Thyroid gland (tissue), 4 donors: ENCODE data around the gene PRKAR2B. TPM values are rescaled to one million over a fixed set of nuclear protein-coding genes. Genes with fewer than 3 reads are reported as not detected.

ENCODE experiments used
- DNase-seq, 2 donors: peaks; one replicate each; pipeline ENCODE4 v3.0.0-alpha.2; 2019
- H3K27ac ChIP-seq, 3 donors: fragments of 200-600 bp; sonication (generic); 1 replicate in 2 of 3; 2 replicates in 1 of 3; pipeline ENCODE4 v1.5.1; 2016 to 2019; ENCODE audit warnings: mild to moderate bottlenecking in 1 of 3, moderate library complexity in 1 of 3
- H3K27me3 ChIP-seq: fragments of 200-600 bp; sonication (generic); one replicate; pipeline ENCODE4 v1.5.1; 2019
- H3K36me3 ChIP-seq, 2 donors: fragments of 200-600 bp; sonication (generic); one replicate each; pipeline ENCODE4 v1.5.1; 2016 to 2019
- H3K4me1 ChIP-seq, 2 donors: fragments of 200-600 bp; sonication (generic); one replicate each; pipeline ENCODE4 v1.5.1; 2017 to 2019
- H3K4me3 ChIP-seq, 3 donors: fragments of 200-600 bp; sonication (generic); replicated peaks in 1 of 3; 1 replicate in 2 of 3; 2 replicates in 1 of 3; pipeline ENCODE4 v1.5.1; 2016; ENCODE audit warnings: mild to moderate bottlenecking in 1 of 3
- H3K9me3 ChIP-seq: fragments of 200-600 bp; sonication (generic); one replicate; pipeline ENCODE4 v1.5.1; 2017
- POLR2A ChIP-seq, 2 donors: fragments of 450-650 bp; IDR thresholded peaks; one replicate each; pipeline ENCODE4 v1.6.1; 2017; ENCODE audit warnings: antibody characterized with exemption in 2 of 2, mild to moderate bottlenecking in 2 of 2, moderate library complexity in 1 of 2
- WGBS, 2 donors: methylation state at CpG; one replicate each; pipeline ENCODE4 v1.1.5; 2017; 5-methylcytosine and 5-hydroxymethylcytosine counted together
- intact Hi-C: fragments of 100-400 bp; cut with DNase I; formaldehyde crosslinking; loops from one replicate; pipeline ENCODE4 v1.15.1; 2023
- total RNA-seq, 4 donors: library from RNA; depleted of rRNA; stranded (reverse); fragments of >200 nt; gene quantifications; one replicate each; pipeline ENCODE4 v1.2.3, GENCODE V29; 2016
- TF ChIP-seq, protein P1 (sequence below), 6 experiments: fragments of 200-600 bp in 3 of 6; fragments of 450-650 bp in 3 of 6; sonication (generic) in 3 of 6; IDR thresholded peaks; one replicate each; pipeline ENCODE4 v1.5.1; 2016 to 2019; ENCODE audit warnings: antibody characterized with exemption in 6 of 6, mild to moderate bottlenecking in 2 of 6, inconsistent platforms in 1 of 6, moderate library complexity in 1 of 6

Gene PRKAR2B
- total RNA-seq, 4 donors from 2014 or later: 5.1 to 9.0 (median 6.5) TPM

DNA sequence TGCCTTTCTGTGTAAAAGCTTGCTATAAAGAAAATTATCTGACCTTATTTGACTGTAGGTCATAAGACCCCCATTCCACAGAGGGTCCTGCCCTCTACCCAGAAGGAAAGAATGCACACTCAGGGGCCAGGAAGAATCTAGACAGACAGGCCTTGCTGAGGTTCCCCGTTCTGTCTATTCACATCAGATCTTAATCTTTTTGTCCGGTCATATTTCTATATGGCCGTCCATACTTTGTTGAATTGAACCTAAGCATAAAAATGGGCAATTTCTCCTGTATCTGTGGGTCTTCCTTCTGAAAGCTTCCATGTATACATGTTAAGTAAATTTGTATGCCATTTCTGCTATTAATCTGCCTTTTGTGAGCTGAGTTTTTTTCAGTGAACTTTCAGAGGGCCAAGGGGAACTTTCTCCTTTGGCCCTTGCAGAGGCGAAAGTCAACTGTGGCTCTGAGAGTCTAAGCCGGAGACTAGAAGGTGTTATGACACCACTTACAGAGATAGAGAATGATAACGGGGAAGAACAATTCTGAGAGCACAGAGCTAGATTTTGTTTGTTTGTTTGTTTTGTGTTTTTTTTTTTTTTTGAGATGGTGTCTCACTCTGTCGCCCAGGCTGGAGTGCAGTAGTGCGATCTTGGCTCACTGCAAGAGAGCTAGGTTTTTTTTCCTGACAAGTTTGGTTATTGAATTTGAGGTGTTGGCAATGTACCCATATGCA is 11.6 kb upstream of the PRKAR2B start:
- H3K36me3 ChIP-seq: no peaks in the 10 kb centered on the region
- no peaks in the 10 kb centered on the region for H3K27me3 ChIP-seq
- TF ChIP-seq, protein P1, sequence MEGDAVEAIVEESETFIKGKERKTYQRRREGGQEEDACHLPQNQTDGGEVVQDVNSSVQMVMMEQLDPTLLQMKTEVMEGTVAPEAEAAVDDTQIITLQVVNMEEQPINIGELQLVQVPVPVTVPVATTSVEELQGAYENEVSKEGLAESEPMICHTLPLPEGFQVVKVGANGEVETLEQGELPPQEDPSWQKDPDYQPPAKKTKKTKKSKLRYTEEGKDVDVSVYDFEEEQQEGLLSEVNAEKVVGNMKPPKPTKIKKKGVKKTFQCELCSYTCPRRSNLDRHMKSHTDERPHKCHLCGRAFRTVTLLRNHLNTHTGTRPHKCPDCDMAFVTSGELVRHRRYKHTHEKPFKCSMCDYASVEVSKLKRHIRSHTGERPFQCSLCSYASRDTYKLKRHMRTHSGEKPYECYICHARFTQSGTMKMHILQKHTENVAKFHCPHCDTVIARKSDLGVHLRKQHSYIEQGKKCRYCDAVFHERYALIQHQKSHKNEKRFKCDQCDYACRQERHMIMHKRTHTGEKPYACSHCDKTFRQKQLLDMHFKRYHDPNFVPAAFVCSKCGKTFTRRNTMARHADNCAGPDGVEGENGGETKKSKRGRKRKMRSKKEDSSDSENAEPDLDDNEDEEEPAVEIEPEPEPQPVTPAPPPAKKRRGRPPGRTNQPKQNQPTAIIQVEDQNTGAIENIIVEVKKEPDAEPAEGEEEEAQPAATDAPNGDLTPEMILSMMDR (IDR thresholded peaks at IDR 0.05): no peak
- TF ChIP-seq POLR2A (IDR thresholded peaks at IDR 0.05): no peak
- H3K4me1 ChIP-seq: no peaks in the 10 kb centered on the region
- no peak for DNase-seq
- H3K27ac ChIP-seq: no peak overlapping the region
- intact Hi-C loops: no loop called here
- WGBS, 2 donors: 93 to 95% methylated on average over 8 of the region's 8 CpGs
- H3K4me3 ChIP-seq: no peak overlapping the region
- no peaks in the 10 kb centered on the region for H3K9me3 ChIP-seq

DNA sequence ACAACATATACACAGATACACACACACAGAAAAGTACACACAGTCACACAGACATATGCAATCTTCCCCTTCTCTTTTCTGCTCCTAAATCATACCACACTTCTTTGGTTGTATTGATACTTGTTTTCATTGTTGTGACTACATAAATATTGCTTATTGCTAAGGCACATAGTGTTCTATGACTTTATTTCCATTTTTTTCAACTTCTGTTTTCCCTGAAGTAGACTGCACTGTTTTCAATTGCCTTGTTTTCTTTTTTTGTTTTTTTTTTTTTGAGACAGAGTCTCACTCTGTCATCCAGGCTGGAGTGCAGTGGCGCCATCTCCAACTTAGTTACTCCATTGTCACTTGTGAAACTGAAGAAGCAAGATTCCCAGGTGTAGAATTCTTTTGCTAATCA is 10.0 kb upstream of the PRKAR2B start:
- no peak for DNase-seq
- Histone ChIP-seq H3K4me3 (no peak overlapping the region), H3K4me1 (no peaks in the 10 kb centered on the region), H3K9me3 (no peaks in the 10 kb centered on the region), H3K36me3 (no peaks in the 10 kb centered on the region), H3K27ac (no peak overlapping the region), H3K27me3 (no peaks in the 10 kb centered on the region)
- intact Hi-C loops: no loop called here
- 90 to 94% methylated on average over 1 of the region's 1 CpG for whole genome bisulfite sequencing, 2 donors
- TF ChIP-seq, protein P1 (IDR thresholded peaks at IDR 0.05): no peak
- TF ChIP-seq POLR2A (IDR thresholded peaks at IDR 0.05): no peak

DNA sequence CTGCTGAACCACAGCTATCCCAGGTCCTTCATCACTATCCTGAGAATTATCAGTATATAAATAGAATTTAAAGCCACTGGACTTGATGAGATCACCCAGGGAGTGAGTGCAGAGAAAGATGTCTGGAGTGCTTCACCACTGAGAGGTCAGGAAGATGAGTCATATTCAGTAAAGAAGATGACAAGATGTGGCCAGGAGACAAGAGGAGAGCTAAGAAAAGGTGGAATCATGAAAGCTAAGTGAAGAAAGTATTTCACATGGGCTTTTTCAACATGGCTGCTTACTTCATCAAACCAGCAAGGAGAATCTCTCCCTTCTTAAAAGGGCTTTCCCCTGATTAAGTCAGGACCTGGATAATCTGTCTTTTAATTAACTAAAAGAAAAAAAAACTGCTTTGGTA is 9.1 kb upstream of the PRKAR2B start:
- H3K36me3 ChIP-seq: no peaks in the 10 kb centered on the region
- H3K9me3 ChIP-seq: no peaks in the 10 kb centered on the region
- H3K27ac ChIP-seq: no peak overlapping the region
- H3K4me3 ChIP-seq: no peak overlapping the region
- H3K4me1 ChIP-seq: no peaks in the 10 kb centered on the region
- no peak for TF ChIP-seq POLR2A (IDR thresholded peaks at IDR 0.05)
- TF ChIP-seq, protein P1 (IDR thresholded peaks at IDR 0.05): no peak
- H3K27me3 ChIP-seq: no peaks in the 10 kb centered on the region
- intact Hi-C loops: no loop called here
- DNase-seq: no peak

DNA sequence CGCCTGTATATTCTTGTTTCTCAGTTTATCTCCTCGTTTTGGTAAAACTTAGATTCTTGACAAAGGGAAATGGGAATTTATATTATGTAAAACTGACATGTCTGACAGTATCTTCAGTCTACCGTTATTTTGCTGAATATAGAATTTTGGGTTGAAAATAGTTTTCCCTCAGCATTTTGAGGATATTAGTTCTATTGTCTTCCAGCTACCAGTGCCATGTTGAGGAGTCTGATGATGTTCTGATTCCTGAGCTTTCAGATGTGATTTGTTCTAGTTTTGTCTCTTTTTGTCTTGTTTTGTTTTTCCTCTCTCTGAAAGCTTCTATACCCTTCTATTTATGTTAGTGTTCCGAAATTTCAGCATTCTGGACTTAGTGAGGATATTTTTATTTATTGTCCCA is 8.0 kb upstream of the PRKAR2B start:
- TF ChIP-seq, protein P1 (IDR thresholded peaks at IDR 0.05): no peak
- no peak for TF ChIP-seq POLR2A (IDR thresholded peaks at IDR 0.05)
- intact Hi-C loops: no loop called here
- DNase-seq: no peak

DNA sequence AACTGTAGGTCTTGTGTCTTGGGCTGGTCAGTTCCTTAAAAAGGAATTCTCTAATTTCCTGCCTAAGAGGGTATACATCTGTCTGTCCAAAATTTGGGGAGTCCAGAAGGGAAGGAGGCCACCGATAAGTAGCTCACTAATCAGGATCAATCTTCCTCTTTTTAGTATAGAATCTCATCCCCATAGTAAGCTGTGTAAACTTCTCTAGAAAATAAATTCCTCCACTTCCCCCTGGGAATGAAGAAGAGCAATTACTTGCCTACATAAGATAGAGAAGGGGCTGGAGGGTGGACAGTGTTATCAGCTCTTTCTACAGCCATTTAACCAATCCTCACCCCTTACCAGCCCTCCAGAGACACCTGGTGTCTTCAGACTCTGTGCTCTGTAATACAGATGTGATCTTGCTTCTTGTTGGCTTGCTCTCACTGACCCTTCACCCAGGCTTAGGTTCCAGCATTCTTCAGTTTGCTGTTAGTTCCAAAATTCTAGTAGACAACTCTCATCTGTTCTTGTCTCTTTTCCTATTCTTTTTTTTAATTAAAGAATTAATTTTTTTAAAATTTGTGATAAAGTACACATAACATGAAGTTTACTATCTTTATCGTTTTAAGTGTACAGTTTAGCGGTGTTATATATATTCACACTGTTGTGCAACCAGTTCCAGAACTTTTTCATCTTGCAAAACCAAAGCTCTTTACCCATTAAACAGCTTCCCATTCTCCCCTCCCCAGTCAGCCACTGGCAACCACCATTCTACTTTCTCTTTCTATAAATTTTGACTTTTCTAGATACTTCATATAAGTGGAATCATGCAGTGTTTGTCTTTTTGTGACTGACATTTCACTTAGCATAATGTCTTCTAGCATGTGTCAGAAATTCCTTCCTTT is 6.5 kb upstream of the PRKAR2B start:
- intact Hi-C loops: no loop called here
- 92% methylated on average over 3 of the region's 3 CpGs for WGBS, 2 donors
- H3K27me3 ChIP-seq: no peaks in the 10 kb centered on the region
- H3K4me3 ChIP-seq: no peak overlapping the region
- no peak overlapping the region for H3K27ac ChIP-seq
- no peaks in the 10 kb centered on the region for H3K4me1 ChIP-seq
- no peak for TF ChIP-seq POLR2A (IDR thresholded peaks at IDR 0.05)
- TF ChIP-seq, protein P1 (IDR thresholded peaks at IDR 0.05): no peak
- no peaks in the 10 kb centered on the region for H3K9me3 ChIP-seq
- DNase-seq: no peak
- H3K36me3 ChIP-seq: no peaks in the 10 kb centered on the region

More for the DNA sequence above, 8.0 kb upstream of the PRKAR2B start:
- Histone ChIP-seq H3K36me3 (no peaks in the 10 kb centered on the region), H3K4me3 (no peak overlapping the region), H3K27ac (no peak overlapping the region), H3K4me1 (no peaks in the 10 kb centered on the region), H3K9me3 (no peaks in the 10 kb centered on the region), H3K27me3 (no peaks in the 10 kb centered on the region)
- WGBS, 2 donors: 92 to 96% methylated on average over 4 of the region's 4 CpGs
